ENCODE data around the gene POU2F1.

The POU2F1 gene

DNA sequence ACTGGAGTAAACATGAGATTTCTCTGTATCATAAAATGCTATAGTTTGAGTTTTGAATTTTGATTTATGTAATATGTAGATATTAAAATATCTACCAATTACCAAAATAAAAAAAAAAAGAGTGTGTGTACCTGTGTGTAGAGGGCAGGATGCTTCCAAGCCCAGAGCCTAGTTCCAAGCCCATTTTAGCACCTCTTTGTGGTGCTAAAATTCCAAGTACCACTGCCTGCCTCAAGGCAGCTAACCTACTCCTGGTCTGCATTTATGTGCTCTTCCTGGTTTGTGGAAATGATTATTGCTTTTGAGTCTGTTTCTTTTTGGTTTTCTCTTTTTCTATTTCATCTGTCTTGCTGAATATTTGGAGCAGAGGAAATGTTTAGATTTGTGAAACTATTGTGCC lies 8.7 kb upstream of the POU2F1 start:
- DNase-seq (ENCODE audit: extremely low read depth, insufficient read length), result no peak
- TF ChIP-seq, protein P1, sequence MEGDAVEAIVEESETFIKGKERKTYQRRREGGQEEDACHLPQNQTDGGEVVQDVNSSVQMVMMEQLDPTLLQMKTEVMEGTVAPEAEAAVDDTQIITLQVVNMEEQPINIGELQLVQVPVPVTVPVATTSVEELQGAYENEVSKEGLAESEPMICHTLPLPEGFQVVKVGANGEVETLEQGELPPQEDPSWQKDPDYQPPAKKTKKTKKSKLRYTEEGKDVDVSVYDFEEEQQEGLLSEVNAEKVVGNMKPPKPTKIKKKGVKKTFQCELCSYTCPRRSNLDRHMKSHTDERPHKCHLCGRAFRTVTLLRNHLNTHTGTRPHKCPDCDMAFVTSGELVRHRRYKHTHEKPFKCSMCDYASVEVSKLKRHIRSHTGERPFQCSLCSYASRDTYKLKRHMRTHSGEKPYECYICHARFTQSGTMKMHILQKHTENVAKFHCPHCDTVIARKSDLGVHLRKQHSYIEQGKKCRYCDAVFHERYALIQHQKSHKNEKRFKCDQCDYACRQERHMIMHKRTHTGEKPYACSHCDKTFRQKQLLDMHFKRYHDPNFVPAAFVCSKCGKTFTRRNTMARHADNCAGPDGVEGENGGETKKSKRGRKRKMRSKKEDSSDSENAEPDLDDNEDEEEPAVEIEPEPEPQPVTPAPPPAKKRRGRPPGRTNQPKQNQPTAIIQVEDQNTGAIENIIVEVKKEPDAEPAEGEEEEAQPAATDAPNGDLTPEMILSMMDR (IDR thresholded peaks at IDR 0.05; ENCODE audit: insufficient read depth, low read length, poor library complexity, severe bottlenecking), result no peak
- H3K4me3 ChIP-seq (replicated peaks; ENCODE audit: low read depth, low read length), result no peak overlapping the region
- H3K36me3 ChIP-seq (ENCODE audit: control insufficient read depth, insufficient read depth, low read length), result no peaks in the 10 kb centered on the region
- H3K27me3 ChIP-seq (replicated peaks; ENCODE audit: control insufficient read depth, insufficient read depth, low read length), result no peaks in the 10 kb centered on the region

DNA sequence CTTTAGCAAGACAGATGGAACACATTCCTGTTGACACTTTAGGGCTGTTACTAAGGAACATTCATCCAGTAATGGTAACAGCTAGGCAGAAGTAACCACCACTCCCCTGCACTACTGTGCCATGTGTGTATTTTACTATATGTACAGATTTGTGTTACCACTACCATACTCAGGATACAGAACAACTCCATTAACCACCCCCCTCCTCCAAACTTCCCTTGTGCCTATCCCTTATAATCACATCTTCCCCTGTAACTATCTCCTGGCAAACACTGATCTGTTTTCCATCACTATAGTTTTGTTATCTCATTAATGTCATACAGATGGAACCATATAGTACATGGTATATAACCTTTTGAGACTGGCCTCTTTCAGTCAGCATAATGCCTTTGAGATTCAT lies 3.9 kb upstream of the POU2F1 start:
- Histone ChIP-seq H3K27me3 (replicated peaks; ENCODE audit: control insufficient read depth, insufficient read depth, low read length) (no peaks in the 10 kb centered on the region), H3K4me3 (replicated peaks; ENCODE audit: low read depth, low read length) (no peak overlapping the region), H3K36me3 (ENCODE audit: control insufficient read depth, insufficient read depth, low read length) (no peaks in the 10 kb centered on the region)
- TF ChIP-seq, protein P1 (IDR thresholded peaks at IDR 0.05; ENCODE audit: insufficient read depth, low read length, poor library complexity, severe bottlenecking), result no peak
- no peak for DNase-seq (ENCODE audit: extremely low read depth, insufficient read length)

DNA sequence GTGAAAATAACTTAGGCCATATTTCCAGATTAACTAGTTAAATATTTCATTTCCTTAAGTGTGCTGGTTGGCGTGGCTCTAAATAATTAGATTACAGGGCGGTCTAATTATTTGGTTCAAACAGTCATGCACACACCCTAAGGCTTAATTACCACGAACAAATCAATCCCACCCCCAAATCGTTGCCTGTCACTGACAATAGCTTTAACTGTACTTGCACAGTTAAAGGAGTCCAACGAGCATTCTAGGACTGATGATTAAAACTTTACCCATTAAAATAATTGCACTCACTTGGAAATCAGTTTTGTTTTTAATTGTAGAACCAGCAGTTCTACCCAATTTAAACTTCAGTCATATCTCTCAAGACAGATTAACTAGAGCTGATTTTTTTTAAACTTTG lies 1.5 kb upstream of the POU2F1 start:
- no peaks in the 10 kb centered on the region for H3K36me3 ChIP-seq (ENCODE audit: control insufficient read depth, insufficient read depth, low read length)
- peak overlapping the region; percentile 97 for H3K4me3 ChIP-seq (replicated peaks; ENCODE audit: low read depth, low read length)
- TF ChIP-seq, protein P1 (IDR thresholded peaks at IDR 0.05; ENCODE audit: insufficient read depth, low read length, poor library complexity, severe bottlenecking), result no peak
- H3K27me3 ChIP-seq (replicated peaks; ENCODE audit: control insufficient read depth, insufficient read depth, low read length), result no peaks in the 10 kb centered on the region
- no peak for DNase-seq (ENCODE audit: extremely low read depth, insufficient read length)

DNA sequence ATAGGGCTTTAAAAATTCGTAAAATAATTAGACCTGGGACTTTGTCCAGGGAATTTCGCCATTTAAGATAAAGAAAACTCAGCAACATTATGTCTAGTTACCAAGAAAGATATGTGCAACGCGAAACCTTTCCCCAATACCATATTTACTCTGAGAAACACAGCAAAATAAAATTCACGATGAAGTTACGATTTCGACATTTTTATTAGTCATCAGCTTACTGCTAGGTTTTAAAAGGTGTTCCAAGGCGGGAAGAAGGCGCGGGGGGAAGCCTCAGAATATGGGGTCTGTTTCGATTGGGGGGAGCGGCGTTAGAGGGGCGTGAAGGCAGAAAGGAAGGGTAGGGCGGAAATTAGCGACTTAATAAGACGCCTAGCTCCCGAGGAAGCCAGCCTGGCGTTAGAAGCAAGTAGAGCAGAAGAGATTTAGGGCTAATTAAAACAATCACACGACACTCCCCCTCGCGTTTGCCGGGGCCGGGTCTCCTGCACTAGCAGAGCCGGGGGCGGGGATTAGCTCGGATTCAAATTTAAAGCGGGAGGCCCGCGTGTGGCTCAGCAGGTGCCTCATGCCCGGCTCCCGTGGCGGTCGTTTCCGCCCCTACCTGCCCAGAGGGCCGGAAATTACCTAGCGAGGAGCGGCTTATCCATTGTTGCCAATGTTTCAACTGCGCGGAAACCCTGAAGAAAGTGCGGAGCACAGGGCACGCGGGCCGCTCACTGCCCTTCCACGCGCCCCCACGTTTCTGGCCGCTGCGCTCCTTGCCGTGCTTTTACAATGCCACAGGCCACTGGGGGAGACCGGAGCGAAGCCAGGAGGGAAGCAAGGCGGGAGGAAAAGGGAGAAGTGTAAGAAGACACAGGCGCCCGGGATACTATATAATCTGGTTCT lies 795 bp upstream of the POU2F1 start:
- Histone ChIP-seq H3K36me3 (ENCODE audit: control insufficient read depth, insufficient read depth, low read length) (no peaks in the 10 kb centered on the region), H3K27me3 (replicated peaks; ENCODE audit: control insufficient read depth, insufficient read depth, low read length) (no peaks in the 10 kb centered on the region), H3K4me3 (replicated peaks; ENCODE audit: low read depth, low read length) (peak overlapping the region; percentile 97)
- DNase-seq (ENCODE audit: extremely low read depth, insufficient read length), result peak; percentile 87
- TF ChIP-seq, protein P1 (IDR thresholded peaks at IDR 0.05; ENCODE audit: insufficient read depth, low read length, poor library complexity, severe bottlenecking), result no peak

DNA sequence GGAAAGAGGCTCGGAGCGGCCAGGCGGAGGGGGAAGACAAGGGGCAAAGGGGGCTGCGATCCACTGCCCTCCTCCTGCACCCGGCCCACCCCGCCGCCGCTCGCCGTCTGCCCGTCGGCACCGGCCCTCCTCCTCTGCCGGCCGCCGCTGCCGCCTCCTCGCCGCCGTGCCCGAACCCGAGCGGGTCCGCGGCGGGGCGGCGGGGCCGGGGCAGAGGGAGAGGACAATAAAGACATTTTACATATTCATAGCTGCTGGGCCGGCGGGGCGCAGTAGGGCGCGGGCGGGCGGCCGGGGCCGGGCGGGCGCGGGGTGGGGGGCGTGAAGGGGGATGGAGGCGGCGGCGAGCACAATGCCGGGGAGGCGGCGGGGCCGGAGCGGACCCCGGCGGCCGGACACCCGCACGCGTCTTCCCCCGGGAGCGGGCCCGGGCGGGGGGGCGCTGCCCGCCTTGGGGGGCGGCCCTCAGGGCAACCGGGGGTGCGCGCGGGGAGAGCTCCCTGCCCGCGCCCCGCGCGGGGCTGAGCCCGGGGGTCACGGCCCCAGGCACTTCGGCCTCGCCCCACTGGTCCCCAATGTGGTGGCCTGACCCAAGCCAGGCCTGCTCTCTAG lies 546 bp downstream of the POU2F1 start:
- Histone ChIP-seq H3K36me3 (ENCODE audit: control insufficient read depth, insufficient read depth, low read length) (no peaks in the 10 kb centered on the region), H3K4me3 (replicated peaks; ENCODE audit: low read depth, low read length) (peak overlapping the region; percentile 84), H3K27me3 (replicated peaks; ENCODE audit: control insufficient read depth, insufficient read depth, low read length) (no peaks in the 10 kb centered on the region)
- no peak for DNase-seq (ENCODE audit: extremely low read depth, insufficient read length)
- TF ChIP-seq, protein P1 (IDR thresholded peaks at IDR 0.05; ENCODE audit: insufficient read depth, low read length, poor library complexity, severe bottlenecking), result no peak
